Epithelial cell of prostate (primary cell): Measurements from ENCODE around the gene SUPT4H1.

ENCODE experiments used
- DNase-seq: peaks from one replicate; pipeline ENCODE4 v3.0.0-alpha.2; 2011; ENCODE audit warnings: low read depth, low spot score
- H3K27ac ChIP-seq: fragments of 450-650 bp; 2 replicates; pipeline ENCODE4 v1.5.1; 2017; ENCODE audit warnings: mild to moderate bottlenecking

SUPT4H1 gene

DNA sequence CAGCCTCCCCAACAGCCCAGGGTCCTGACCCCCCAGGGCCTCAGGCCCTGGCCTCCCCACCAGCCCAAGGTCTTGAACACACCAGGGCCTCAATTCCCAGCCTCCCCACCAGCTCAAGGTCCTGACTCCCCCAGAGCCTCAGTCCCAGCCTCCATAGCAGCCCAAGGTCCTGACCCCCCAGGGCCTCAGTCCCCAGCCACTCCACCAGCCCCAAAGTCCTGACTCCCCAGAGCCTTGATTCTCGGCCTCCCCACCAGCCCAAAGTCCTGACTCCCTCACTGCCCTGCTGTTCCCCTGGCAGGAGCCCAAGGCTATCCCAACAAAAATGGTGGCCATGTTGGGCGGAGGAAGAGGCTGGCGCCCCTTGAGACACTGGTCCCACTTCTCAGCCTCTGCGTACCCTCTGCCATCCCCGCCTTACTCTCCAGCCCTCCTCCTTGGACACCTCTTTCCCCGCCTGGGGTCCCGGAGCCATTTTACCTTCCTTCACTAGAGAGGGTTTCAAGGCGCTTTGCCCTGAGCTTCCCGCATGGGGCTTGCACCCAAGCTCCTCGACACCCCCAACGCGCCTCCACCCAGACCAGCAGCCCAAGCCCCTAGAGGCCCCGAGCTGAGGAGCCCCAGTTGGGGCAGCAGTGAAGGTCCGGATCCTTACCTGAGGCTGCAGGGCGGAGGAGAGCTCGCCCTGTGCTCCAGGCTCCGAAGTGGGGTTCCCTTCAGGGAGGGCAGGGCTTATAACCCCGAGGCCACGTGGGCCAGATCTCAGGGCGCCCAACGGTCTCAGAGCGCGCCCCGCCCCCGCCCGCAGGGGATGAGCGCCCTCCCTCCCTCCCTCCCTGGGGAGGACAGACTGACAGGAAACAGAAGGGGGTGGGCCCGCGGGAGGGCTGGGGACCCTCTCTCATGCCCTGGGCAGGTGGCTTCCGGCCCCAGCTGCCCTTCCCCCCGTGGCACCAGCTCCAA is 19.9 kb downstream of the SUPT4H1 start:
- no peak overlapping the region for H3K27ac ChIP-seq
- DNase-seq = no peak

DNA sequence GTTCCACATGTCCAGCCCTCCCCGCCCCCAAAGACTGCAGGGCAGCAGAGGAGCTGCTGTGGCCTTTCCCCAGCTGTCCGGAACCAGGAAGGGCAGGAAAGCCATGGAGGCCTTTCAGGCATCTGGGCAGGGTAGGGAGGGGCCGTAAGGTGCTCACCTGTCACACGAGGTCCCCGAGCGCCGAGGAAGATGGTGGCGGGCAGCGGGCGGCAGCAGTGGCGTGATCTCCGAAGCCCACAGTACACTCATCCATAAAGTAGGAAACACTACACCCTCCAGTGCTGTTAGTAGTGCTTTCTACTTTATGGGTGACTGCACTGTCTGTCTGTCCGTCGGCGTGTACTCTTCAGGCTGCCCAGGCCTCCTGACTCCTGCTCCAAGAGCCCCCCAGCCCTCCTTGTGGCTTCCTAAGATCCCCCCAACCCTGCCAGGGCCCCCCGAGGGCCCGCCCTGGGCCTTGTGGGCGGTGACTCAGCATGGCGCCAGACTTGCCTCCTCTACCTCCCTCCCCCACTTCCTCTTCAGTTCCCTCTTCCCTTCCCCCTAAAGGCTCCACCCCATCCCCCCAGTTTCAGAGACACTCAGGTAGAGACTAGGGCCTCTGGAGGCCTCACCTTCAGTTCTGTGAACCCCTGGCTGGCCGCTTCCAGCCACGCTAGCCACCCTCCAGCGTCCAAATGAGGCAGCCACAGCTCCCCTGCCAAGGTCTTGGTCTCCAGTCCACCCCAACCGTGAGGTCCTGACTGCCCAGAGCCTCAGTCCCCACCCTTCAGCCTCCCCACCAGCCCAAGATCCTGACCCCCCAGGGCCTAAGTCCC is 20.8 kb downstream of the SUPT4H1 start:
- DNase-seq = no peak

DNA sequence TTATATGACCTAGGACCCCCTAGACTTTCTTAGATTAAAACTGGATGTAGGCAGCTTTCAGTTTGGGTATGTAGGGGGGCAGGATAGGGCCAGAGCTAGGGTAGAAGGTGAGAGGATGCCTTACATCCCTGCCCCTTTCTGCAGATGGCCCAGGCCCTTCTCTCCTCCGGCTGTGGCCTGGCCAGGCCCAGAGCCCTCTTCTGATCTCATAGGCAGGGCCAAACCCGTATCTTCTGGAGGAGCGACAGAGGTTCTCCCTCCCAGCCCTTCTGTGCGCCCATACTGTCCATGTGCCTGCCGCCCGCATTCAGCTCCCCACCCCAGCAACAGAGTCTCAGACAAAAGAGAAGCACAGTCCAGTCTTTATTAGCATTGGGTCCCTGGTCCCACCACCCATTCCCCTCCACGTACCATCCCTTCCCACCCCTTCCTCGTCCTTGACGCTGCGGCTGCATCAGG is 21.4 kb downstream of the SUPT4H1 start:
- DNase-seq = no peak
- no peak overlapping the region for H3K27ac ChIP-seq

More for the DNA sequence above, 20.8 kb downstream of the SUPT4H1 start:
- H3K27ac ChIP-seq = no peak overlapping the region

DNA sequence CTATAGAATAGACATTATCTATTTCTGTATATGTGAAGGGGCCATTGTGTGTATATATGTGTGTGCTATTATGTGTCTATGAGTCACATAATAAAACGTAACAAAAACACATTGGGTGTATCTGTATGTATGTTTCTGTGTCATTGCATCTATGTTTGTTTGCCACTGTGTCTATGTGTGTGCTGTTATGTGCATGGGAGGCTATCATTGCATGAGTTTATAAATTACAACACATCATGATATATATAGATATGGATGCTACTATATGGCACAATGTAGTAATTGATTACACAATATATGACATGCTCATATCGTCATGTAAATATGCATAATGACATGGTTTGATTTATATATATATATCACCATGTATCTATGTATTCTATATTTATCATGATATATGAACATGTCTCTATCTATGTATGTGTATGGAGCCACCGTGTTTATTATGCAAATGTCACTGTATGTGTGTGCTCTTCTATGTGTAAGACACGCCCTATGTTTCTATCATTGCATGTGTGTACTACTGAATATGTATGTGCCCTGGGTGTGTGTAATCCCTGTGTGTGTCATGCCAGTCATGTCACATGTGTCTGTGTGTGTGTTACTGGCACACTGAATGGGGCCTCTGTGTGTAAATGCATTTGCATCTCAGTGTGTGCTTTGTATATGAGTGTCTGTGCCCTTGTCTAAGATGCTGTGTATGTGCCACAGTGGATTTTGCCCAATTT is 22.0 kb downstream of the SUPT4H1 start:
- DNase-seq = no peak
- H3K27ac ChIP-seq = no peak overlapping the region

DNA sequence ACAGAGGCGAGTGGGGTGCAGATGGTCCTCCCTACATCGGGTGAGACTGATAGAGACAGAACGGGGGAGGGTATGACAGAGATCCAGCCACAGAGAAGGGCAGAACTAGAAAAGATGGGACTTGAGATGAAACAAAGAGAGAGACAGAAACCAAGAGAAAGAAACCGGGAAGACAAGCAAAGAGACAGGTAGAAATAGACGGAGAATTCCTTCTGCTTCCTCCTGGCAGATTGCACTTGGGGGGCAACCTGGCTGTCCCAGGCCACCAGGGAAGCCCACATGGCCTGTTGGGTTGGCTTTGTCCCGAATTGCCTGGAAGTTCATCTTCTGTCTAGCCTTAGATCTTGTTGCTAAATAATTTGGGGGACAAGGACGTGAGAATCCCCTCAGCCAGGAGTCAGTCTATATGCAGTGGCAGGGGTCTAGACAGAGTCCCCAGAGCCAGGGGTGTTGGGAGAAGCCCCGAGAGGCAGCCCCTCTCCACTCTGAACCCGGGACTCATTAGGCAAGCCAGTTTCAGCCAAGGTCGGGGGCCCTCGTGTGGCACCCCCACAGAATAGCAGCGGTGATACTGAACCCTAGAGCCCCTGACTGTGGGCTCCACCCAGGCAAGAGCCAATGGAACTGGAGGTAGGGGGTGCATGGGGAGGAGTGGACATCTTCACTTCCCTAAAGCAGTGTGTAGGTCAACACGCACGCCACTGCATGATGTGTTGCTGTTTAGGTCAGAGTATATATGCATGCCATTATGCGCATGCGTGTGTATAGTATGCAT is 22.8 kb downstream of the SUPT4H1 start:
- H3K27ac ChIP-seq = no peak overlapping the region
- DNase-seq = no peak

DNA sequence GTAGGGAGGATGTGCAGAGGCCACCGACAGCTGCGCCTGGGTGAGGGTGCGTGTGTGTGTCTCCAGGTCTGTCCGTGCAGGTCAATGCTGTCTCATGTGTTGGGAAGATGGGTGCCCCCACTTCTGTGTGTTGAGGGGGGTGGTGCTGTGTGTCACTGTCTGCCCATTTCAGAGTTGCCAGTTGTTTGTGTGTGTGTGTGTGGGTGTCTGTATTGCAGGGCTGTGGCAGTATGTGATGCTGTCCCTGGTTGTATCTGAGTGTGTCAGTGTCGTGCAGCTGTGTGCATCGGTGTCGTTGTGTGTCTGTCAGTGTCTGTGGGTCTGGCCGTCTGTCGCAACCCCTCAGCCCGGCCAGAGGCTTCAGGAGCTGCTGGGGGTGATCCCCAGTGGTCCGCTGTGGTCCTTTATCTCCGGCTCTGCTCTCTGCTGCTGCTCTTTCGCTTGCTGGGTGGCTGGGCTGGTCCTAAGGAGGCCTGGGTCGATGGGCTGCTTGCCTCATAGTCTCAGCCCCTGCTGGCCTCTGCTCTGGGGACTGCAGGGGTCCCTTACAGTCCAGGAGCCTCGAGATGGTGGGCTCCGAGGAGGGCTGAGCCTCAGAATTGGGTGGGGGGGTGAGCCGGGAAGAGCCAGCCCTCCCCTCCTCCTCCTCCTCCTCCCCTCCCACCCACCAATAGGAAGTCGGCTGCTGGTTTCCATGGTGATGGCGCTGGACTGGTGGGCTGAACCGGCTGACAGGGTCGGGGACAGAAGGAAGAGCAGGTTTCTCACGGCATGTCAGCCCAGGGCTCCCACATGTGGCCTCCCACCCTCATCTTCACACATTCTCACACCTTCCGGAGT is 23.6 kb downstream of the SUPT4H1 start, which contains the start of gene TSPOAP1:
Gene TSPOAP1 (minus strand): TSS at position 601 of the 840 bp plus-strand sequence. CDS start 875 bp downstream, outside the sequence.
- DNase-seq = no peak
- H3K27ac ChIP-seq = no peak within 1 kb of the TSS

DNA sequence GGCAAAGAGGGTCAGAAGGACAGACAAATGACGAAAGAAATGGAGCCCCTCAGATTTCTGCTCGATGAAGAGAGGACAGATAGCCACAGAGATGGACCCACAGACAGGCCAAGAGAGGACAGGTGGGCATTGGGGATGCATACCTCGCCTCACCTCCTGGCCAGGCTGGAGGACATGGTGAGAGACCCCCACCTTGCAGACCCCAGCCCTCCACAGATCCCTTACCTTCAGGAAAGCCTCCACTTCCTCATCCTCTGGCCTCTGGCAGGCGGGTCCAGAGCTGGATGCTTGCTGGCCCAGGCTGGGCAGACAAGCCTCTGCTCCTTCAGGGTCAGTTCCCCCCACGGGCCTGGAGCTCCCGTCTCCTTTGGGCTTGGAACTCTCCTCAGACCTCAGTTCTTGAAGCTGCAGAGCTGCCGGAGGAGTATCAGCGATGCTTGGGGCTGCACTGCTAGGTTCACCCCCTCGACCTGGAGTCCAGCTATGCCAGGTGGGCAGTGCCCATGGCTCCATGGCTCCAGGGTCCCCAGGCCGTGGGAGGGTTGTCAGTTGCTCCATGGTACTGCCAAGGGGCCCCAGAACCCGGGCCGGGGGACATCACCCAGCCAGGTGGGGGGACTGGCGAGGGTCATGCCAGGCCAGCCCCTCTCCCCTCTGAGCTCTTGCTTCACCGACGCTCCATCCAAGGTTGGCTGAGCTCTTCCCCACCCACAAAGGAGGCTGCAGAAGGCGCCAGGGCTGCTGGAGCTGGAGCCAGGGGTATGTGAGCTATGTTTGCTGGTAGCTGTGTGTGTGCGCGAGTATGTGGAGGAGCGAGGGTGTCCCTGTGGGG is 24.4 kb downstream of the SUPT4H1 start:
- no peak overlapping the region for H3K27ac ChIP-seq
- DNase-seq = no peak

DNA sequence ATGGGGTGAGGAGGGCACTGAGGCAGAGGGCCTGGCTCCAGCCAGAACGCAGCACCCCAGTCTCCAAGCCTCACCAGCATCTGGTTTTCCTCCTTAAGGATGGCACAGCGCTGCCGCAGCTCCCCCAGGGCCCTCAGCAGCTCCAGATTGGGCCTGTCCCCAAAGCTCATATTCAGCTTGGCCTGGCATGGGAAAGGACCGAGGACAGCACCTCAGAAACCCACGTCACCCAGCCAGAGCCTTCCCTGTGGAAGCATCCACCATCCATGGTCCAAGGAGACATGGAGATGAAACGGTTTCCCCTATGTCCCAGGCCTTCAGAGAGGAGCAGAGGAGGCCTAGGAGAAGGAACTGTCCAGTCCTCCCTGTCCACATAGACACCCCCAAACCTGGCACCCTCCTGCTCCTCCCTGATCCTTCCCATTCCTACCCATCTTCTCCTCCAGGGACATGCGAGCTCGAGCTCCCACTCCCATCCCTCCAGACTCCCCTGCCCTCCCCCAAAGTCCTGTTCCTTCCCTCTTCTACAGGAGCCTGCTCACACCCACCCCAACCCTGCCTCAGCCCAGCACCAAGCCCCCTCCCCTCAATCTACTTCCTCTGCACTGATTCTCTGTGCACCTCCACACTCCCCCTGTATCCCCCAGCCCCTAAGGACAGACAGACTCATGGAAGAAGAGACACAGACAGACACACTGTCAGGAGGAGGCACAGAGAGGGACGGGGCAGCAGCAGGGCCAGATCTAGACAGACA is 25.2 kb downstream of the SUPT4H1 start:
- DNase-seq = no peak
- H3K27ac ChIP-seq = no peak overlapping the region

DNA sequence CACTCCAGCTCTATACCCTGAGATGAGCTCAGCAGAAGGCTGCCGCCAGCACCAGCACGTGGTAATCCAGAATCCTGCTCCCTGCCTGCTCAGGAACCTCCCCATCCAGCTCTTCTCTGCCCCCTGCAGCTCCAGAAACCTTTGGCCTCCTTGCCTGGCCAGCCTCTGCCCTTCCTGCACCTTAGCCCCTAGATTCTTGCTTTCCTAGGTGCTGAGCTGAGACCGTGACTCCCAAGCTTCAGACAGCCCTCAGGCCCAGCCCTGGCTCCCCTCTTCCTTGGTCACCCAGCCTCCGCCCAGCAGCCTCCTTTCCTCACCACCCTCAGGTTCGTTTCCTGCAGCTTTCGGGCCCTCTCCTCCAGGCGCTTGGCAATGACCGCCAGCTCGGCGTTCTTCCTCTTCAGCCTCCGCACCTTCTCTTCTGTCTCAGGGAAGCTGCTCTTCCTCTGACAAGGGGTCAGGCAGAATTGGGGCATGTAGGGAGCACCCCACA is 26.0 kb downstream of the SUPT4H1 start:
- DNase-seq = no peak
- H3K27ac ChIP-seq = no peak overlapping the region

DNA sequence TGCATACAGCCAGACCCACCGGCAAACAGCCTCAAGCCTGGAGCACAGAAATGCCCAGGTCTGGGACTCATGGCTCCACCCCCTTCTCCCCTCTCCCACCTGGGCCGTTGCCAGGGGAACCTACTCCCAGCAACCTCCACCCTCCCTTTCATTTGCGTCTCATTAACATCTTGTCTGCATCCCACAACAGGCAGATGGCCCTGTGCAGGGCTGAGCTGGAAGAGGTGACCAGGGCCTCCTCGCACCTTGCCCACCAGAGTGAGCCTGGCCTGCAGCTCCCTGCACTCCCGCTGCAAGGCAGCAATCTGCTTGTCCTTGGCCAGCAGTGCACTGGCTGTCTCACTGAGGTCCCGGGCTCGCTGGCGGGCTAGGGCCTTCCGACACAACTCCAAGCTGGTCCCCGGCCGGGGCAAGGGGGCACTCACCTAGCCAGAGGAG is 26.7 kb downstream of the SUPT4H1 start:
- no peak overlapping the region for H3K27ac ChIP-seq
- no peak for DNase-seq

DNA sequence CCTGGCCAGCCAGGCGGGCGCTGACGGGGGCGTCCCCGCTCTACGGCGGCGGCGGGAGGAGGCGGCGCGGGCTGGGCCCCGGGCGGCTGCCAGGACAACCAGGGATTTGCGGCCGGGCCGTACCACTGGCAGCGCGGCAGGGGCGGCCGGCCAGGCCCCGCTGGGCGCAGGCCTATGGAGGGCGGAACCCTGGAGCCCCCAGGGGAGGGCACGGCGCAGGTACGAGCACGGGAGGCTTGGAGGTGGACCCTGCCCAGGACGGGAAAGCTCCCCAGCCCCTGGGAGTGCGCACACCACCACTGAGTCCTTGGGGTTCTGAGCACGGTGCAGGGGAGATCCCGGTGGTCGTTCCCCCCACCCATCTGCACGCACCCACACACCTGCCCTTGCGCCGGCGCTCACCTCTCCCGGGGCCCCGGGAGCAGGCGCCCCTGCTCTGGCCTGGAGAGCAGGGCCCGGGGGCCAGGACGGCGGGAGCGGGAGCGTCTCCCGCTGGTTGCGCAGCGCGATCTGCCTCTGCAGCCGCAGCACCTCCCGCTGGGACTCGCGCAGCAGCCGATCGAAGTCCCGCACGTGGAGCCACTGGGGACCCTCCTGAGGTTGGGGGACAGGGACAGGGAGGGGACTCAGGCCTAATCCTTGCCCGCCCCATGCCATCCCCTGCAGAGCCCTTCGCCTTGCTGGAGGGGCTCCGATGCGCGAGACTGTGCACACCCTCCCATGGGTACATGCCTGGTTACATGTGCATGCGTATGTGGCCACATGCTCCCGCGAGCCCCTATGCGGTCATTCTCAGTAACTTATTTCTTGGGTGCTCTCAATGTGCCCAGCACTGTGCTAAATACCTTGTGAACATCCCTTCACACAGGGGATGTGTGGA is 27.4 kb downstream of the SUPT4H1 start:
- DNase-seq = no peak
- H3K27ac ChIP-seq = no peak overlapping the region

DNA sequence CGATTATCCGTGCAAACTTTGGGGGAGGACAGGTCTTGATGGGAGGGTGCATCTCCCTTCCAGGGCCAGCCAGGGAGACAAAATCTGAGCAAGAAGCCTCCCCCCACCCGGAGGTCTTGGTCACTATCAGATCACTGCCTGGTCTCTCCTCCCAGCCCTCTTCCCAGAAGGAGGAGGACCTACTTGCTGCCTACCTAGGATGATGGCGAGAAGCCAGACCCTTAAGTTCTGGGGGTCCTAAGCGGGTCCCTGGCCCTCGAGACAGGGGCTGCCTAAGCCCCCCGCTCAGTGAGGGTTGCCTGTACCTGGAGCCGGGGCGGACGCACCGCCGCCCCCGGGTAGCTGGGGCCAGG is 28.0 kb downstream of the SUPT4H1 start:
- H3K27ac ChIP-seq = no peak overlapping the region
- no peak for DNase-seq

DNA sequence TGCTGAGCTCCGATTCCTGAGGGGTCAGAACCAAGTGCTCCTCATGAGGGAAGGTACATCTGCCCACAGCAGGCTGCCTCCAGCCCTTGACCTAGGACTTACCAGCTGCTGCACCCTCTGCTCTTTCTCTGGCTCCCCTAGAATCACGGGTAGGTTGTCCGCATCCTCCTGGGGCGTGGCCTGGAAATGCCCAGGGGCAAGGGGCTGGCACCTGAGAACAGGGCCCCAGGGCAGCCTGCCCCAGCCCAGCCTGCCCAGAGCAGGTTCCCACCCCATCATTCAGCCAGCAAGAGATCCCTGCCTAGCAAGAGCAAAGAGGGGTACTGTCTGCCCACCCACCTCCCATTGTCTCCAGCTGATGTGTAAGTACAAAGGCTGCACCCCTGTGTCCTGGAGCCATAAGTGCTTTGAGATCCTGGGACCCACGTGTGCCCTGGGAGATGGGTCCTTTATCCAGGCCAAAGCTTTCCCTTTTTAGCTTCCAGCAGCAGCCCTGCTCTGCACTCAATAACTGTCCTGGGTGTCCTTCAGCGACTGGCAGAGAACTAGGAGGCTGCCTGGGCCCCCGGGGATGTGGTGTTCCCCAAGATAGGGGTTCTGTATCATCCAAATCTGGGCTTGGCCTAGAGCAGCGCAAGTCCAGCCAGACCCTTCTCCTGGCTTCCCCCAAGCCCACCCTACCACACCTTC is 28.5 kb downstream of the SUPT4H1 start:
- H3K27ac ChIP-seq = no peak overlapping the region
- no peak for DNase-seq

DNA sequence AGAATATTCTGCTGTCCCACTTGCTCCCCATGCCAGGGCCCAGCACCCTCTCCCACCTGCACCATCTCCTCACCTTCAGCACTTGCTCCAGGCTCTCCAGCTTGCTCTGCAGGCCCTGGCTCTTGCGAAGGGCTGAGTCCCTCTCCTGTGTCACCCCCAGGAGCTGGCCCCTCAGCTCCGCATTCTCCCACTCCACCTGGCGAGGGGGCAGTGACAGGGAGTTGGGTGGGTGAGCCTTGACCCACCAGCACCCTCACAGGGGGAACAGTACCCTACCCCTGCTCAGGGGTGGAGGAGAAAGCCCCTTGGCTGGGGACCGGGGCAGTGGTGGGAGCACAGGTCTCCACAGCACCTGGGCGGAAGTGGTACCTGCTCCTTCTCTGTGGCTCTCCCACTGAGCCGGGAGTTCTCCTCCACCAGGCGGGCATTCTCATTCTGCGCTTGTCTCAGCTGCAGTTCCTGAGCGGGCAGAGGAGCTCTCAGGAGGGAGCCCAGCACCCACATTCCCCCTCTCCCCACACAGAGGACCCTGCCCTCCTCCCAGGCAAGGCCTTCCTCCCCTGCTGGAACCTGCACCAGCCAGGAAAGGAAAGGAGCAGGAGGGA is 29.3 kb downstream of the SUPT4H1 start:
- no peak for DNase-seq
- H3K27ac ChIP-seq = no peak overlapping the region
